GM23338 (cell line): Measurements from ENCODE around the gene GDAP1L1. TPM values are rescaled to one million over a fixed set of nuclear protein-coding genes. Genes with fewer than 3 reads are reported as not detected.

ENCODE experiments used
- ATAC-seq: fragments of 200-7000 bp; cut with Tn5 transposase; 3 replicates; pipeline ENCODE4 v1.9.1; 2020
- DNase-seq: peaks from one replicate; pipeline ENCODE4 v3.0.0-alpha.2; 2015; ENCODE audit warnings: low spot score
- H2AFZ ChIP-seq: fragments of 200-600 bp; sonication (generic); 2 replicates; pipeline ENCODE4 v1.8.0; 2016; ENCODE audit warnings: antibody characterized with exemption, mild to moderate bottlenecking, moderate library complexity
- H3F3A ChIP-seq: fragments of 200-600 bp; sonication (generic); replicated peaks from 2 replicates; pipeline ENCODE4 v1.8.0; 2017; ENCODE audit warnings: antibody characterized with exemption, mixed run types, low read depth
- H3K27ac ChIP-seq: fragments of 200-600 bp; sonication (generic); 2 replicates; pipeline ENCODE4 v1.6.1; 2016; ENCODE audit warnings: low read depth
- H3K27me3 ChIP-seq: fragments of 200-600 bp; sonication (generic); 2 replicates; pipeline ENCODE4 v1.8.0; 2016; ENCODE audit warnings: mild to moderate bottlenecking, mixed run types, moderate library complexity; ENCODE audit not compliant: insufficient read depth
- H3K36me3 ChIP-seq: fragments of 200-600 bp; sonication (generic); 2 replicates; pipeline ENCODE4 v1.8.0; 2016; ENCODE audit warnings: mild to moderate bottlenecking; ENCODE audit not compliant: insufficient read depth
- H3K4me1 ChIP-seq: fragments of 200-600 bp; sonication (generic); 2 replicates; pipeline ENCODE4 v1.8.0; 2016; ENCODE audit warnings: mild to moderate bottlenecking, moderate library complexity; ENCODE audit not compliant: insufficient read depth
- H3K4me2 ChIP-seq: fragments of 200-600 bp; sonication (generic); 2 replicates; pipeline ENCODE4 v1.7.1; 2017; ENCODE audit warnings: mixed run types
- H3K4me3 ChIP-seq: fragments of 200-600 bp; sonication (generic); 2 replicates; pipeline ENCODE4 v1.6.1; 2016; ENCODE audit warnings: mixed run types
- H3K79me2 ChIP-seq: fragments of 200-600 bp; sonication (generic); replicated peaks from 2 replicates; pipeline ENCODE4 v1.8.0; 2017; ENCODE audit warnings: mild to moderate bottlenecking; ENCODE audit not compliant: insufficient read depth
- H3K9me2 ChIP-seq: fragments of 200-600 bp; sonication (generic); 2 replicates; pipeline ENCODE4 v1.8.0; 2017; ENCODE audit not compliant: insufficient read depth
- H4K20me1 ChIP-seq: fragments of 200-600 bp; sonication (generic); replicated peaks from 2 replicates; pipeline ENCODE4 v1.8.0; 2017; ENCODE audit warnings: mild to moderate bottlenecking; ENCODE audit not compliant: insufficient read depth
- H3K27ac Mint-ChIP-seq: 2 replicates; pipeline ENCODE4 v1.8.0; 2020; ENCODE audit warnings: inconsistent platforms, mild to moderate bottlenecking, moderate library complexity, mixed read lengths
- H3K27me3 Mint-ChIP-seq: 3 replicates; pipeline ENCODE4 v1.8.0; 2022; ENCODE audit warnings: low read depth, mild to moderate bottlenecking, moderate library complexity, mixed read lengths, inconsistent platforms; ENCODE audit not compliant: insufficient read depth, poor library complexity
- H3K36me3 Mint-ChIP-seq: 3 replicates; pipeline ENCODE4 v1.8.0; 2021; ENCODE audit warnings: low read depth, mild to moderate bottlenecking, inconsistent platforms, moderate library complexity, mixed read lengths
- H3K4me1 Mint-ChIP-seq: 3 replicates; pipeline ENCODE4 v1.8.0; 2020; ENCODE audit warnings: mild to moderate bottlenecking, inconsistent platforms, mixed read lengths
- H3K4me3 Mint-ChIP-seq: 3 replicates; pipeline ENCODE4 v1.8.0; 2021; ENCODE audit warnings: moderate library complexity, mild to moderate bottlenecking, inconsistent platforms, mixed read lengths
- H3K9me3 Mint-ChIP-seq: 3 replicates; pipeline ENCODE4 v1.8.0; 2020; ENCODE audit warnings: moderate library complexity, mild to moderate bottlenecking, inconsistent platforms, mixed read lengths
- CREB1 ChIP-seq: fragments of 250-450 bp; sonication (Bioruptor Pico); IDR thresholded peaks from 2 replicates; pipeline ENCODE4 v1.5.0; 2020; ENCODE audit warnings: low read depth, mild to moderate bottlenecking, moderate library complexity
- CTCF ChIP-seq, 2 experiments: fragments of 200-600 bp in 1 of 2; sonication (generic) in 1 of 2; conservative IDR thresholded peaks; 2 replicates each; pipeline versions ENCODE4 v1.5.1 to v1.6.1; 2016 to 2017; ENCODE audit warnings: antibody characterized with exemption in 2 of 2, low read depth in 2 of 2, mild to moderate bottlenecking in 2 of 2, moderate library complexity in 1 of 2
- ETS1 ChIP-seq: IDR thresholded peaks from 2 replicates; pipeline ENCODE4 v1.6.1; 2016; ENCODE audit warnings: antibody characterized with exemption
- EZH2 ChIP-seq: fragments of 200-600 bp; sonication (generic); IDR thresholded peaks from one replicate; pipeline ENCODE4 v1.8.0; 2017; ENCODE audit warnings: antibody characterized with exemption, mild to moderate bottlenecking, low read depth; ENCODE audit not compliant: unreplicated experiment
- EZH2phosphoT487 ChIP-seq: fragments of 200-600 bp; sonication (generic); IDR thresholded peaks from one replicate; pipeline ENCODE4 v1.8.1; 2018; ENCODE audit warnings: antibody characterized with exemption; ENCODE audit not compliant: unreplicated experiment
- JUNB ChIP-seq: IDR thresholded peaks from one replicate; pipeline ENCODE4 v1.6.1; 2016; ENCODE audit warnings: antibody characterized with exemption; ENCODE audit not compliant: unreplicated experiment
- REST ChIP-seq: IDR thresholded peaks from one replicate; pipeline ENCODE4 v1.6.1; 2018; ENCODE audit warnings: antibody characterized with exemption; ENCODE audit not compliant: unreplicated experiment
- STAT1 ChIP-seq: IDR thresholded peaks from one replicate; pipeline ENCODE4 v1.6.1; 2016; ENCODE audit warnings: antibody characterized with exemption; ENCODE audit not compliant: unreplicated experiment
- ZNF114 ChIP-seq: fragments of 250-450 bp; sonication (Bioruptor Pico); IDR thresholded peaks from 2 replicates; pipeline ENCODE4 v1.5.0; 2020; ENCODE audit warnings: mild to moderate bottlenecking, moderate library complexity
- polyA plus RNA-seq: library from polyadenylated mRNA; unstranded; fragments of >200 nt; fragmentation: Nextera tagmentation; extraction: Ambion mirVana; gene quantifications from 2 replicates; pipeline ENCODE4 v1.2.1, GENCODE V29; 2016
- total RNA-seq: library from RNA; depleted of rRNA; stranded (reverse); fragments of >200 nt; shearing (Covaris generic); gene quantifications from 2 replicates; pipeline ENCODE4 v1.2.3, GENCODE V29; 2014

The GDAP1L1 gene
- total and polyA plus RNA-seq, 2 experiments from 2014 or later = 4.5 to 11.2 TPM

- Histone ChIP-seq H3K27ac (no peak overlapping the region), H2AFZ (no peak overlapping the region), H4K20me1 (no peaks in the 10 kb centered on the region), H3K79me2 (no peaks in the 10 kb centered on the region), H3F3A (no peaks in the 10 kb centered on the region), H3K36me3 (no peaks in the 10 kb centered on the region), H3K9me2 (no peaks in the 10 kb centered on the region), H3K27me3 (peaks cover 11% of the 10 kb centered on the region; the same call in 1 of the 2 replicates), H3K4me3 (no peak overlapping the region), H3K4me2 (no peak overlapping the region), H3K4me1 (peaks cover 5% of the 10 kb centered on the region)
- H3K4me1 Mint-ChIP-seq = peaks cover 6% of the 10 kb centered on the region; the same call in 2 of the 3 replicates
- no peak for TF ChIP-seq CTCF (conservative IDR thresholded peaks at IDR 0.05; ENCODE audit: low read depth in 2 of 2)
- TF ChIP-seq ETS1 = no peak
- no peak for TF ChIP-seq JUNB
- TF ChIP-seq ZNF114 (CRISPR knock-in tag) = no peak
- TF ChIP-seq STAT1 = no peak
- TF ChIP-seq EZH2phosphoT487 = no peak
- TF ChIP-seq REST = no peak
- no peak for TF ChIP-seq CREB1 (CRISPR knock-in tag)
- no peaks in the 10 kb centered on the region; the same call in 2 of the 3 replicates for H3K36me3 Mint-ChIP-seq
- no peak overlapping the region for H3K4me3 Mint-ChIP-seq
- H3K27ac Mint-ChIP-seq = no peak overlapping the region
- H3K27me3 Mint-ChIP-seq = peaks cover 8% of the 10 kb centered on the region
- ATAC-seq (no peak), DNase-seq (no peak)
- peaks cover 3% of the 10 kb centered on the region; the same call in 2 of the 3 replicates for H3K9me3 Mint-ChIP-seq
These were observed 5.3 kb upstream of the GDAP1L1 start for GRCh38 chr20:44241796-44242195.

GRCh38 chr20:44245977-44246376, 1.1 kb upstream of the GDAP1L1 start:
- H3K4me3 Mint-ChIP-seq = no peak overlapping the region
- Histone ChIP-seq H3K4me3 (no peak overlapping the region), H3K79me2 (no peaks in the 10 kb centered on the region), H3K4me1 (peaks cover 5% of the 10 kb centered on the region), H3F3A (no peaks in the 10 kb centered on the region), H3K27ac (no peak overlapping the region), H3K4me2 (peak overlapping the region; percentile 97; the same call in 1 of the 2 replicates), H3K9me2 (no peaks in the 10 kb centered on the region), H4K20me1 (peaks cover 5% of the 10 kb centered on the region), H3K36me3 (no peaks in the 10 kb centered on the region), H3K27me3 (peaks cover 12% of the 10 kb centered on the region; the same call in 1 of the 2 replicates), H2AFZ (no peak overlapping the region)
- no peak for ATAC-seq
- no peaks in the 10 kb centered on the region for H3K9me3 Mint-ChIP-seq
- no peak overlapping the region for H3K27ac Mint-ChIP-seq
- no peak for DNase-seq
- peaks cover 6% of the 10 kb centered on the region; the same call in 2 of the 3 replicates for H3K4me1 Mint-ChIP-seq
- peaks cover 10% of the 10 kb centered on the region for H3K27me3 Mint-ChIP-seq
- no peaks in the 10 kb centered on the region for H3K36me3 Mint-ChIP-seq
- no peak for TF ChIP-seq CTCF (conservative IDR thresholded peaks at IDR 0.05; ENCODE audit: low read depth in 2 of 2)
- TF ChIP-seq EZH2 = no peak
